CD4-positive, alpha-beta T cell (primary cell): ENCODE data around the gene LUC7L2. TPM values are rescaled to one million over a fixed set of nuclear protein-coding genes. Genes with fewer than 3 reads are reported as not detected.

Experiments
- ATAC-seq: fragments of 200-7000 bp; cut with Tn5 transposase; one replicate; pipeline ENCODE4 v1.10.0; 2022; ENCODE audit warnings: mild to moderate bottlenecking; ENCODE audit not compliant: poor library complexity
- CTCF ChIA-PET: fragments of 350-600 bp; sonication (Branson Sonifier 250); formaldehyde crosslinking; loops from one replicate; lab custom pipeline; 2021; ENCODE audit warnings: antibody characterized with exemption, inconsistent platforms; lab: Charles Lee
- POLR2A ChIA-PET: fragments of 350-600 bp; sonication (Branson Sonifier 250); formaldehyde crosslinking; loops from one replicate; lab custom pipeline; 2021; ENCODE audit warnings: antibody characterized with exemption, inconsistent platforms; lab: Charles Lee
- DNase-seq, 14 experiments: peaks; one replicate each; pipeline ENCODE4 v3.0.0-alpha.2; 2013 to 2020; ENCODE audit warnings: mixed read lengths in 2 of 14
- H3K27ac ChIP-seq, 2 donors: one replicate each; pipeline versions ENCODE4 v1.5.1 to v1.7.0; 2013; ENCODE audit warnings: low read length in 2 of 2, low read depth in 1 of 2, mild to moderate bottlenecking in 1 of 2
- H3K27me3 ChIP-seq, 2 experiments: 1 replicate in 1 of 2; 2 replicates in 1 of 2; pipeline versions ENCODE4 v1.6.1 to v1.7.0; 2013; ENCODE audit warnings: low read length in 2 of 2, control low read depth in 1 of 2, mild to moderate bottlenecking in 1 of 2, moderate library complexity in 1 of 2; ENCODE audit not compliant: insufficient read depth in 2 of 2, control insufficient read depth in 1 of 2
- H3K36me3 ChIP-seq: one replicate; pipeline ENCODE4 v1.6.1; 2013; ENCODE audit warnings: low read length, control low read depth; ENCODE audit not compliant: insufficient read depth
- H3K4me1 ChIP-seq: one replicate; pipeline ENCODE4 v1.6.1; 2013; ENCODE audit warnings: low read length, control low read depth; ENCODE audit not compliant: insufficient read depth
- H3K4me3 ChIP-seq: one replicate; pipeline ENCODE4 v1.5.1; 2013; ENCODE audit warnings: mild to moderate bottlenecking, low read length, moderate library complexity
- H3K9me3 ChIP-seq, 2 experiments: 1 replicate in 1 of 2; 2 replicates in 1 of 2; pipeline versions ENCODE4 v1.6.1 to v1.7.0; 2013; ENCODE audit warnings: low read length in 2 of 2, mild to moderate bottlenecking in 2 of 2, control low read depth in 1 of 2, moderate library complexity in 1 of 2; ENCODE audit not compliant: control insufficient read depth in 1 of 2, insufficient read depth in 1 of 2
- H3K27ac Mint-ChIP-seq: one replicate; pipeline ENCODE4 v1.8.0; 2020; ENCODE audit warnings: mixed read lengths
- H3K27me3 Mint-ChIP-seq: one replicate; pipeline ENCODE4 v1.8.0; 2021; ENCODE audit warnings: mixed read lengths
- H3K36me3 Mint-ChIP-seq: one replicate; pipeline ENCODE4 v1.8.0; 2021; ENCODE audit warnings: low read depth, mixed read lengths
- H3K4me1 Mint-ChIP-seq: one replicate; pipeline ENCODE4 v1.8.0; 2021; ENCODE audit warnings: low read depth, mixed read lengths
- H3K4me3 Mint-ChIP-seq: one replicate; pipeline ENCODE4 v1.8.0; 2020; ENCODE audit warnings: mild to moderate bottlenecking, mixed read lengths
- H3K9me3 Mint-ChIP-seq: one replicate; pipeline ENCODE4 v1.8.0; 2020; ENCODE audit warnings: mixed read lengths
- intact Hi-C, 2 experiments: fragments of 100-400 bp; cut with DNase I in 1 of 2; cut with micrococcal nuclease in 1 of 2; formaldehyde crosslinking; loops; one replicate each; pipeline versions ENCODE4 v1.15.1 to v1.9.0; 2023 to 2025; cut with DNase I, micrococcal nuclease
- total RNA-seq, 174 experiments: library from RNA in 2 of 174; stranded (reverse) in 2 of 174; gene quantifications; one replicate each; pipeline ENCODE4 v1.2.3 and lab custom pipeline; 2021 to 2026
- TF ChIP-seq, protein P1 (sequence below): fragments of 200-600 bp; IDR thresholded peaks from one replicate; pipeline ENCODE4 v1.8.0; 2022; ENCODE audit warnings: antibody characterized with exemption, mild to moderate bottlenecking

LUC7L2 gene
- total RNA-seq, 2 experiments from 2014 or later, result 177 to 194 TPM

DNA sequence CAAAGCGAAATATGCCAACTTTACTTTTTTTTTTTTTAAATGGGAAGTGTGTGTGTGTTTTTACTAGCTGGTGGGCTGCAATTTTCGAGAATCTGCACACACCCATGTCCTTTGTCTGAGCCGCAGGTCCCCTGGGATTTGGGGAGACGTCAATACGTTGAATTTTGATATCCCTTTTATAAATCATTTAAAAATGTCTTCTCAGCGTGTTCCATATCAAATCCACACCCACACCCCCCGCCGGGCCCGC is 19.0 kb upstream of the LUC7L2 start:
- POLR2A ChIA-PET, result interaction anchor here (0.6 to 10.5 kb wide), 6 partner anchors 17 to 588 kb away, joined by 3 to 166 read pairs (median 4); partner anchors contain the start of gene LUC7L2
- DNase-seq, result peak in 1 of 14 experiments; percentile 77
- Histone ChIP-seq H3K4me1 (peaks cover 21% of the 10 kb centered on the region), H3K27ac (peak overlapping the region; percentile 98 to 99), H3K4me3 (peak overlapping the region; percentile 79), H3K27me3 (no peaks in the 10 kb centered on the region), H3K9me3 (peaks cover 0 to 5% of the 10 kb centered on the region in 2 experiments), H3K36me3 (peaks cover 7% of the 10 kb centered on the region)
- H3K4me1 Mint-ChIP-seq, result peaks cover 43% of the 10 kb centered on the region
- peaks cover 8% of the 10 kb centered on the region for H3K27me3 Mint-ChIP-seq
- TF ChIP-seq, protein P1, sequence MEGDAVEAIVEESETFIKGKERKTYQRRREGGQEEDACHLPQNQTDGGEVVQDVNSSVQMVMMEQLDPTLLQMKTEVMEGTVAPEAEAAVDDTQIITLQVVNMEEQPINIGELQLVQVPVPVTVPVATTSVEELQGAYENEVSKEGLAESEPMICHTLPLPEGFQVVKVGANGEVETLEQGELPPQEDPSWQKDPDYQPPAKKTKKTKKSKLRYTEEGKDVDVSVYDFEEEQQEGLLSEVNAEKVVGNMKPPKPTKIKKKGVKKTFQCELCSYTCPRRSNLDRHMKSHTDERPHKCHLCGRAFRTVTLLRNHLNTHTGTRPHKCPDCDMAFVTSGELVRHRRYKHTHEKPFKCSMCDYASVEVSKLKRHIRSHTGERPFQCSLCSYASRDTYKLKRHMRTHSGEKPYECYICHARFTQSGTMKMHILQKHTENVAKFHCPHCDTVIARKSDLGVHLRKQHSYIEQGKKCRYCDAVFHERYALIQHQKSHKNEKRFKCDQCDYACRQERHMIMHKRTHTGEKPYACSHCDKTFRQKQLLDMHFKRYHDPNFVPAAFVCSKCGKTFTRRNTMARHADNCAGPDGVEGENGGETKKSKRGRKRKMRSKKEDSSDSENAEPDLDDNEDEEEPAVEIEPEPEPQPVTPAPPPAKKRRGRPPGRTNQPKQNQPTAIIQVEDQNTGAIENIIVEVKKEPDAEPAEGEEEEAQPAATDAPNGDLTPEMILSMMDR, result no peak
- ATAC-seq, result no peak
- H3K9me3 Mint-ChIP-seq, result peaks cover 4% of the 10 kb centered on the region
- peaks cover 32% of the 10 kb centered on the region for H3K36me3 Mint-ChIP-seq
- intact Hi-C loops, result loop anchor here (1.0 to 10.0 kb wide), 6 partner anchors 19 to 588 kb away; partner anchors contain the start of genes LUC7L2 (in 1 of the 2) and UBN2 (in 1 of the 2)
- H3K4me3 Mint-ChIP-seq, result peak overlapping the region; percentile 94
- CTCF ChIA-PET, result no interaction called here
- peak overlapping the region; percentile 99 for H3K27ac Mint-ChIP-seq

DNA sequence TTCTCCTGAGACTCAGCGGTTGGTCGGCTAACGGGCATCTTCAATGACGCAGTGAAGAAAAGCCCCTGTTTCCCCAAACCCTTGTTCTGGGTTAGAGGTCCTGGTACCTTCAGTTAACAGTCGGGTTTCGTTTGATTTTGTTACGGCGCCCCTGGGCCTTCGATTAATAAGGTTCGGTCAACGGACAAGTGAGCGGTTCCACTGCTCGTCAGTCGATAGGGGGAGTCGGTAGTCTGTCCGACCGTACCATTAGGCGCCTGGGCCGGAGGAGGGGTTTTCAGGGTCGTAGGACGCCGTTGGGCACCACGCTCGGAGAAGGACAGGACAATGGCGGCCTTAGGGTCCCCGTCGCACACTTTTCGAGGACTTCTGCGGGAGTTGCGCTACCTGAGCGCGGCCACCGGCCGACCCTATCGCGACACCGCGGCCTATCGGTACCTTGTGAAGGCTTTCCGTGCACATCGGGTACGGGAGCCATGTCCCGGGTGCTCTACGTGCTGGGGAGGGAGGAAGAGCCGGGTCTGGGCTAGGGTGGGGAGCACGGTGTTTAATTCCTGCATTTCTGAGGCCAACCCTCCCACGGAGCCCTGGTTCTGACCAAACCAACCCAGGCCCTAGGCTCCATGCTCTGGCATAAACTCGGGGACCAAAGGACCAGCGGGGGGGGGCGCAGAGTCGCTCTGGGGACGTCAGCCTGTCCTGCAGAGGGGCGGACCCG is 18.5 kb upstream of the LUC7L2 start, which contains the start of gene FMC1:
Gene FMC1 (plus strand): TSS at position 280 of the 718 bp plus-strand sequence. CDS start 48 bp downstream, at position 328.
- ATAC-seq (peak; percentile 61), DNase-seq (peak; percentile 67 to 92 (median 78))
- no peaks in the 10 kb centered on the region for H3K27me3 ChIP-seq
- Mint-ChIP-seq H3K27me3 (peaks cover 8% of the 10 kb centered on the region), H3K9me3 (peaks cover 4% of the 10 kb centered on the region), H3K36me3 (peaks cover 35% of the 10 kb centered on the region), H3K27ac (peak within 1 kb of the TSS; percentile 99), H3K4me3 (peak within 1 kb of the TSS; percentile 94), H3K4me1 (peaks cover 43% of the 10 kb centered on the region)
- CTCF ChIA-PET, result no interaction called here
- TF ChIP-seq, protein P1, result peak; percentile 47
- peaks cover 10% of the 10 kb centered on the region for H3K36me3 ChIP-seq
- intact Hi-C loops, result loop anchor here (1.0 to 10.0 kb wide), 5 partner anchors 18 to 589 kb away; partner anchors contain the start of genes LUC7L2 (in 1 of the 2) and UBN2 (in 1 of the 2)
- peak within 1 kb of the TSS; percentile 79 for H3K4me3 ChIP-seq
- peaks cover 21% of the 10 kb centered on the region for H3K4me1 ChIP-seq
- POLR2A ChIA-PET, result interaction anchor here (1.1 to 10.5 kb wide), 4 partner anchors 16 to 589 kb away, joined by 3 to 166 read pairs (median 6); partner anchors contain the start of gene LUC7L2
- H3K9me3 ChIP-seq, result peaks cover 0 to 5% of the 10 kb centered on the region in 2 experiments
- peak within 1 kb of the TSS; percentile 98 to 99 for H3K27ac ChIP-seq

DNA sequence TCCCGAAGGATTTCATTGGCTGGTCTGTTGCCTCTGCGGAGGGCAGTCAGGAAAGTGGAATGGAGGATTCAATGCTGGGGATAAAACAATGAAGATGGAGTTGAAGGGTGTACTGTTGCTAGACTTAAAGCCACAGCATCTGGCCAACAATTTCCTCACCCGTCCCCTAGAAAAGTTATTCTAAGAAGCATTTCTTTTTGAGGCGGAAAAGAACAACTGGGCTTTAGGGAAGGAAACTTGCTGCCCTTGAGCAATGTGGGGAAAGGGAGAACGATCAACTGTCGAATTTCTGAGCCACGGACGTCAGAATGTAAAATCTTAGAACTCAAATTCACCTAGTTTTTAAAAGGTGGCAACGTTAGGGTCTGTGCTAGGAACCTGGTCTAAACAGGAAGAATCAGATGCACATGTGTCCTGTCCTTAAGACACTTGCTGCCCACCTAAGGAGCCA is 17.9 kb upstream of the LUC7L2 start:
- DNase-seq, result no peak

More for the DNA sequence above, 17.9 kb upstream of the LUC7L2 start:
- Mint-ChIP-seq H3K4me3 (peak overlapping the region; percentile 94), H3K9me3 (peaks cover 4% of the 10 kb centered on the region), H3K4me1 (peaks cover 45% of the 10 kb centered on the region), H3K27ac (peak overlapping the region; percentile 99), H3K27me3 (peaks cover 8% of the 10 kb centered on the region), H3K36me3 (peaks cover 41% of the 10 kb centered on the region)
- H3K9me3 ChIP-seq, result peaks cover 0 to 5% of the 10 kb centered on the region in 2 experiments
- intact Hi-C loops, result loop anchor here (1.0 to 10.0 kb wide), 5 partner anchors 18 to 590 kb away; partner anchors contain the start of genes LUC7L2 (in 1 of the 2) and UBN2 (in 1 of the 2)
- peak overlapping the region; percentile 98 to 99 for H3K27ac ChIP-seq
- no peaks in the 10 kb centered on the region for H3K27me3 ChIP-seq
- peaks cover 21% of the 10 kb centered on the region for H3K4me1 ChIP-seq
- H3K36me3 ChIP-seq, result peaks cover 16% of the 10 kb centered on the region
- TF ChIP-seq, protein P1, result no peak
- peak overlapping the region; percentile 79 for H3K4me3 ChIP-seq
- ATAC-seq, result no peak
- ChIA-PET CTCF (no interaction called here), POLR2A (interaction anchor here (10.5 kb wide), 1 partner anchor 16 kb away, joined by 166 read pairs; the partner anchor contains the start of gene LUC7L2)
